ENCODE results near the gene ATP11B.

The ATP11B gene

GRCh38 chr3:182967218-182968204 lies 174.2 kb downstream of the ATP11B start:
- no peak for TF ChIP-seq CTCF (conservative IDR thresholded peaks at IDR 0.05; ENCODE audit: low read length)
- no peak for DNase-seq (ENCODE audit: low read depth)

GRCh38 chr3:182969277-182969676 lies 176.0 kb downstream of the ATP11B start:
- no peak overlapping the region for H3K4me3 ChIP-seq (ENCODE audit: low read length)
- peak; percentile 43 for DNase-seq (ENCODE audit: low read depth)
- TF ChIP-seq CTCF (conservative IDR thresholded peaks at IDR 0.05; ENCODE audit: low read length): no peak

More at GRCh38 chr3:182967218-182968204, 174.2 kb downstream of the ATP11B start:
- no peak overlapping the region for H3K4me3 ChIP-seq (ENCODE audit: low read length)

- H3K4me3 ChIP-seq (ENCODE audit: low read length): no peak overlapping the region
- no peak for DNase-seq (ENCODE audit: low read depth)
- no peak for TF ChIP-seq CTCF (conservative IDR thresholded peaks at IDR 0.05; ENCODE audit: low read length)
Observed at GRCh38 chr3:182969853-182970252, 176.5 kb downstream of the ATP11B start.

GRCh38 chr3:182970811-182971418 lies 177.6 kb downstream of the ATP11B start:
- no peak overlapping the region for H3K4me3 ChIP-seq (ENCODE audit: low read length)
- TF ChIP-seq CTCF (conservative IDR thresholded peaks at IDR 0.05; ENCODE audit: low read length): no peak
- no peak for DNase-seq (ENCODE audit: low read depth)
